ENCODE data around the gene TMEM170A. TPM values are rescaled to one million over a fixed set of nuclear protein-coding genes. Genes with fewer than 3 reads are reported as not detected.

Gene TMEM170A
- total RNA-seq, 1 donor from 2014 or later = 30.6 TPM

GRCh38 chr16:75402159-75402820 is 62.2 kb downstream of the TMEM170A start:
- no peak for TF ChIP-seq CTCF (IDR thresholded peaks at IDR 0.05; ENCODE audit: partially characterized antibody, unreplicated experiment)
- no peak overlapping the region for H3K27ac Mint-ChIP-seq (ENCODE audit: unreplicated experiment)
- H3K9me3 Mint-ChIP-seq (ENCODE audit: unreplicated experiment) = no peaks in the 10 kb centered on the region
- no peak for DNase-seq
- H3K36me3 Mint-ChIP-seq (ENCODE audit: unreplicated experiment) = no peaks in the 10 kb centered on the region
- no peaks in the 10 kb centered on the region for H3K27me3 Mint-ChIP-seq (ENCODE audit: unreplicated experiment)
- no peak overlapping the region for H3K4me3 Mint-ChIP-seq (ENCODE audit: unreplicated experiment)
- peaks cover 3% of the 10 kb centered on the region for H3K4me1 Mint-ChIP-seq (ENCODE audit: low read depth, unreplicated experiment)

GRCh38 chr16:75401691-75402090 is 62.8 kb downstream of the TMEM170A start:
- Mint-ChIP-seq H3K9me3 (ENCODE audit: unreplicated experiment) (no peaks in the 10 kb centered on the region), H3K27ac (ENCODE audit: unreplicated experiment) (no peak overlapping the region), H3K4me3 (ENCODE audit: unreplicated experiment) (no peak overlapping the region), H3K4me1 (ENCODE audit: low read depth, unreplicated experiment) (peaks cover 3% of the 10 kb centered on the region), H3K36me3 (ENCODE audit: unreplicated experiment) (no peaks in the 10 kb centered on the region), H3K27me3 (ENCODE audit: unreplicated experiment) (no peaks in the 10 kb centered on the region)
- no peak for TF ChIP-seq CTCF (IDR thresholded peaks at IDR 0.05; ENCODE audit: partially characterized antibody, unreplicated experiment)
- no peak for DNase-seq

- no peak for TF ChIP-seq CTCF (IDR thresholded peaks at IDR 0.05; ENCODE audit: partially characterized antibody, unreplicated experiment)
- no peak for DNase-seq
- Mint-ChIP-seq H3K27me3 (ENCODE audit: unreplicated experiment) (no peaks in the 10 kb centered on the region), H3K9me3 (ENCODE audit: unreplicated experiment) (no peaks in the 10 kb centered on the region), H3K4me1 (ENCODE audit: low read depth, unreplicated experiment) (peaks cover 3% of the 10 kb centered on the region), H3K4me3 (ENCODE audit: unreplicated experiment) (no peak overlapping the region), H3K27ac (ENCODE audit: unreplicated experiment) (no peak overlapping the region), H3K36me3 (ENCODE audit: unreplicated experiment) (no peaks in the 10 kb centered on the region)
Measured at GRCh38 chr16:75398333-75398732, 66.2 kb downstream of the TMEM170A start.

GRCh38 chr16:75394941-75395340 is 69.5 kb downstream of the TMEM170A start:
- DNase-seq = no peak
- no peaks in the 10 kb centered on the region for H3K36me3 Mint-ChIP-seq (ENCODE audit: unreplicated experiment)
- no peak overlapping the region for H3K27ac Mint-ChIP-seq (ENCODE audit: unreplicated experiment)
- peaks cover 6% of the 10 kb centered on the region for H3K27me3 Mint-ChIP-seq (ENCODE audit: unreplicated experiment)
- no peaks in the 10 kb centered on the region for H3K9me3 Mint-ChIP-seq (ENCODE audit: unreplicated experiment)
- H3K4me3 Mint-ChIP-seq (ENCODE audit: unreplicated experiment) = no peak overlapping the region
- no peak for TF ChIP-seq CTCF (IDR thresholded peaks at IDR 0.05; ENCODE audit: partially characterized antibody, unreplicated experiment)
- peaks cover 8% of the 10 kb centered on the region for H3K4me1 Mint-ChIP-seq (ENCODE audit: low read depth, unreplicated experiment)

Other genes with a start within 250 kb of the TMEM170A start
- gene CTRB1, start 245.7 kb downstream of the TMEM170A start, total RNA-seq (ENCODE audit: unreplicated experiment) = not detected
- 212 TPM for gene BCAR1, start 213.1 kb downstream of the TMEM170A start, total RNA-seq (ENCODE audit: unreplicated experiment)
- gene CFDP1, start 31.2 kb downstream of the TMEM170A start, total RNA-seq (ENCODE audit: unreplicated experiment) = 60.1 TPM
- gene CHST6, start 30.8 kb upstream of the TMEM170A start, total RNA-seq (ENCODE audit: unreplicated experiment) = 4.0 TPM
- 0.64 TPM for gene CHST5, start 71.4 kb upstream of the TMEM170A start, total RNA-seq (ENCODE audit: unreplicated experiment)
- 14.1 TPM for gene TMEM231, start 91.6 kb upstream of the TMEM170A start, total RNA-seq (ENCODE audit: unreplicated experiment)
- gene GABARAPL2, start 101.7 kb upstream of the TMEM170A start, total RNA-seq (ENCODE audit: unreplicated experiment) = 208 TPM
- 80.1 TPM for gene ADAT1, start 158.6 kb upstream of the TMEM170A start, total RNA-seq (ENCODE audit: unreplicated experiment)
- gene KARS1, start 183.0 kb upstream of the TMEM170A start, total RNA-seq (ENCODE audit: unreplicated experiment) = 97.4 TPM
- gene TERF2IP, start 183.1 kb upstream of the TMEM170A start, total RNA-seq (ENCODE audit: unreplicated experiment) = 137 TPM
- not detected for gene CPHXL2, start 212.3 kb upstream of the TMEM170A start, total RNA-seq (ENCODE audit: unreplicated experiment)
- not detected for gene DUXB, start 236.8 kb upstream of the TMEM170A start, total RNA-seq (ENCODE audit: unreplicated experiment)